SK-N-SH (cell line): ENCODE results near the gene NAV2.

Experiments
- CTCF ChIP-seq: fragments of 200-600 bp; sonication (generic); IDR thresholded peaks from 2 replicates; pipeline ENCODE4 v1.6.1; 2017; ENCODE audit warnings: antibody characterized with exemption, mild to moderate bottlenecking, moderate library complexity
- EZH2phosphoT487 ChIP-seq: fragments of 200-600 bp; sonication (generic); IDR thresholded peaks from 2 replicates; pipeline ENCODE4 v1.6.1; 2017; ENCODE audit warnings: low read depth, mixed run types, mild to moderate bottlenecking, antibody characterized with exemption, moderate library complexity, borderline replicate concordance
- FOXJ3 ChIP-seq: sonication (generic); formaldehyde crosslinking; IDR thresholded peaks from 2 replicates; pipeline ENCODE4 v1.5.1; 2020; ENCODE audit warnings: mild to moderate bottlenecking, missing genetic modification reagents
- RAD21 ChIP-seq: IDR thresholded peaks from 2 replicates; pipeline ENCODE4 v1.6.1; 2012; ENCODE audit warnings: mild to moderate bottlenecking, low read length
- TAF1 ChIP-seq: IDR thresholded peaks from 2 replicates; pipeline ENCODE4 v1.6.1; 2012; ENCODE audit warnings: low read depth, mild to moderate bottlenecking, low read length, moderate library complexity, borderline replicate concordance
- TF ChIP-seq, protein P1 (sequence below): IDR thresholded peaks from 2 replicates; pipeline ENCODE4 v1.6.1; 2012; ENCODE audit warnings: mild to moderate bottlenecking, low read depth, low read length, moderate library complexity

GRCh38 chr11:19982774-19983495 is 270.3 kb downstream of the NAV2 start:
- no peak for TF ChIP-seq FOXJ3 (CRISPR knock-in tag)
- TF ChIP-seq EZH2phosphoT487: no peak
- no peak for TF ChIP-seq TAF1
- TF ChIP-seq RAD21: no peak
- TF ChIP-seq CTCF: no peak
- TF ChIP-seq, protein P1, sequence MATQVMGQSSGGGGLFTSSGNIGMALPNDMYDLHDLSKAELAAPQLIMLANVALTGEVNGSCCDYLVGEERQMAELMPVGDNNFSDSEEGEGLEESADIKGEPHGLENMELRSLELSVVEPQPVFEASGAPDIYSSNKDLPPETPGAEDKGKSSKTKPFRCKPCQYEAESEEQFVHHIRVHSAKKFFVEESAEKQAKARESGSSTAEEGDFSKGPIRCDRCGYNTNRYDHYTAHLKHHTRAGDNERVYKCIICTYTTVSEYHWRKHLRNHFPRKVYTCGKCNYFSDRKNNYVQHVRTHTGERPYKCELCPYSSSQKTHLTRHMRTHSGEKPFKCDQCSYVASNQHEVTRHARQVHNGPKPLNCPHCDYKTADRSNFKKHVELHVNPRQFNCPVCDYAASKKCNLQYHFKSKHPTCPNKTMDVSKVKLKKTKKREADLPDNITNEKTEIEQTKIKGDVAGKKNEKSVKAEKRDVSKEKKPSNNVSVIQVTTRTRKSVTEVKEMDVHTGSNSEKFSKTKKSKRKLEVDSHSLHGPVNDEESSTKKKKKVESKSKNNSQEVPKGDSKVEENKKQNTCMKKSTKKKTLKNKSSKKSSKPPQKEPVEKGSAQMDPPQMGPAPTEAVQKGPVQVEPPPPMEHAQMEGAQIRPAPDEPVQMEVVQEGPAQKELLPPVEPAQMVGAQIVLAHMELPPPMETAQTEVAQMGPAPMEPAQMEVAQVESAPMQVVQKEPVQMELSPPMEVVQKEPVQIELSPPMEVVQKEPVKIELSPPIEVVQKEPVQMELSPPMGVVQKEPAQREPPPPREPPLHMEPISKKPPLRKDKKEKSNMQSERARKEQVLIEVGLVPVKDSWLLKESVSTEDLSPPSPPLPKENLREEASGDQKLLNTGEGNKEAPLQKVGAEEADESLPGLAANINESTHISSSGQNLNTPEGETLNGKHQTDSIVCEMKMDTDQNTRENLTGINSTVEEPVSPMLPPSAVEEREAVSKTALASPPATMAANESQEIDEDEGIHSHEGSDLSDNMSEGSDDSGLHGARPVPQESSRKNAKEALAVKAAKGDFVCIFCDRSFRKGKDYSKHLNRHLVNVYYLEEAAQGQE: no peak
